DOHH2 (cell line): ENCODE data around the gene GPSM1.

Source experiments
- H3F3A ChIP-seq: fragments of 200-600 bp; sonication (generic), shearing (Covaris generic); 2 replicates; pipeline ENCODE4 v1.6.0; 2016; ENCODE audit warnings: antibody characterized with exemption, mild to moderate bottlenecking; ENCODE audit not compliant: control insufficient read depth, insufficient read depth
- H3K27ac ChIP-seq: fragments of 200-600 bp; sonication (generic); 2 replicates; pipeline ENCODE4 v1.5.1; 2014; ENCODE audit warnings: low read depth, mild to moderate bottlenecking, low read length, moderate library complexity
- H3K27me3 ChIP-seq: fragments of 200-600 bp; sonication (generic); 2 replicates; pipeline ENCODE4 v1.6.1; 2014; ENCODE audit warnings: mild to moderate bottlenecking, low read length, mixed read lengths; ENCODE audit not compliant: control insufficient read depth
- H3K36me3 ChIP-seq: fragments of 200-600 bp; sonication (generic); 2 replicates; pipeline ENCODE4 v1.6.1; 2014; ENCODE audit warnings: mild to moderate bottlenecking, low read length, moderate library complexity, mixed read lengths; ENCODE audit not compliant: control insufficient read depth
- H3K4me1 ChIP-seq: fragments of 200-600 bp; sonication (generic); 2 replicates; pipeline ENCODE4 v1.6.1; 2014; ENCODE audit warnings: mild to moderate bottlenecking, low read length, mixed read lengths; ENCODE audit not compliant: control insufficient read depth
- H3K4me2 ChIP-seq: fragments of 200-600 bp; sonication (generic); 2 replicates; pipeline ENCODE4 v1.6.0; 2014; ENCODE audit warnings: mild to moderate bottlenecking, low read length, moderate library complexity
- H3K4me3 ChIP-seq: fragments of 200-600 bp; sonication (generic); 2 replicates; pipeline ENCODE4 v1.5.1; 2014; ENCODE audit warnings: mild to moderate bottlenecking, low read length, mixed read lengths
- H3K79me2 ChIP-seq: fragments of 200-600 bp; sonication (generic); 2 replicates; pipeline ENCODE4 v1.6.1; 2014; ENCODE audit warnings: mild to moderate bottlenecking, low read length, mixed read lengths; ENCODE audit not compliant: control insufficient read depth
- H3K9me2 ChIP-seq: fragments of 200-600 bp; sonication (generic); replicated peaks from 2 replicates; pipeline ENCODE4 v1.6.1; 2014; ENCODE audit warnings: mild to moderate bottlenecking, low read length, mixed read lengths; ENCODE audit not compliant: control insufficient read depth
- H3K9me3 ChIP-seq: fragments of 200-600 bp; sonication (generic); 2 replicates; pipeline ENCODE4 v1.6.1; 2014; ENCODE audit warnings: antibody characterized with exemption, low read length, mixed read lengths; ENCODE audit not compliant: control insufficient read depth, insufficient read depth
- H4K20me1 ChIP-seq: fragments of 200-600 bp; sonication (generic); 2 replicates; pipeline ENCODE4 v1.6.0; 2014; ENCODE audit warnings: low read depth, mild to moderate bottlenecking, antibody characterized with exemption, low read length, moderate library complexity; ENCODE audit not compliant: control insufficient read depth, insufficient read depth
- CTCF ChIP-seq: fragments of 200-600 bp; sonication (generic); IDR thresholded peaks from one replicate; pipeline ENCODE4 v1.5.1; 2014; ENCODE audit warnings: antibody characterized with exemption, mild to moderate bottlenecking, low read depth, low read length; ENCODE audit not compliant: poor library complexity, severe bottlenecking
- EZH2phosphoT487 ChIP-seq: fragments of 200-600 bp; sonication (generic); IDR thresholded peaks from 2 replicates; pipeline ENCODE4 v1.6.1; 2017; ENCODE audit warnings: borderline replicate concordance, mild to moderate bottlenecking, antibody characterized with exemption, low read length, moderate library complexity, mixed read lengths

Gene GPSM1

GRCh38 chr9:136353088-136353487 lies 25.7 kb downstream of the GPSM1 start:
- TF ChIP-seq EZH2phosphoT487 (no peak), CTCF (no peak)
- Histone ChIP-seq H3F3A (no peaks in the 10 kb centered on the region), H3K9me2 (no peaks in the 10 kb centered on the region), H3K9me3 (no peaks in the 10 kb centered on the region), H3K4me1 (no peaks in the 10 kb centered on the region), H3K27ac (no peak overlapping the region), H3K79me2 (no peaks in the 10 kb centered on the region), H3K36me3 (no peaks in the 10 kb centered on the region), H4K20me1 (no peaks in the 10 kb centered on the region), H3K4me3 (no peak overlapping the region), H3K4me2 (no peak overlapping the region), H3K27me3 (peaks cover 23% of the 10 kb centered on the region)

DNA sequence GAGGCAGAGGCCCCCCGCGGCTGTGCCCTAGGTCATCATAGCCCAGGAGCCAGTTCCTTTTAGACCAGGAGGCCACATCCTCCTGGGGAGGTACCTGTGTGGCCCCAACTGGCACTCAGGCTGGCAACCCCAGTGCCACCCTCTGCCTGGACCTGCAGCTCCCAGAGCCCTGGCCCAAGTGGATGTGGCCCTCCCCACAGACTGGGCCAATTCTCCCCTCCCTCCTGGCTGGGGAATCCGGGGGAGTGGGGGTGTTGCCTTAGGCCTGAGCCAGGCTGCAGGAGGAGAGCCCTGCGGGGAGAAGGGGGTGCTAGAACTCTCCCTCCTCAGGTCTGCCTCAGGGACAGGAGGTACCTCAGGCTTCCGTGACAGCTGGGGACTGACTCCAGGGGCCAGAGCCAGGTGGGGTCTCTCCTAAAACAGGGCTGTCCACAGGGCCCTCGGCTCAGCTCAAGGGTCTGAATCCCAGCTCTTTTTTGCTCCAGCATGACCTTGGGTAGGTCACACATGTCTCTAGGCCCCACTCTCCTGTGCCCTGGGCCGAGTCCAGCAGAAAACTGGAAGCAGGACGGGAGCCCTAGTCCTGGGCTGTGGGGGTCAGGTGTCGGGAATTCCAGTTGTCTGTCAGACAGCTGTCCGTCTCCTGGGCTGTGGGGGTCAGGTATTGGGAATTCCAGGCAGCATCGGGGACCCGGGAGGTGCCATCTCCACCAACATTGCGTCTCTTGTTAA lies 26.6 kb downstream of the GPSM1 start:
- Histone ChIP-seq H3K4me2 (no peak overlapping the region), H3K4me3 (no peak overlapping the region), H4K20me1 (no peaks in the 10 kb centered on the region), H3F3A (no peaks in the 10 kb centered on the region), H3K4me1 (no peaks in the 10 kb centered on the region), H3K27ac (no peak overlapping the region), H3K27me3 (peaks cover 23% of the 10 kb centered on the region), H3K79me2 (no peaks in the 10 kb centered on the region), H3K9me2 (no peaks in the 10 kb centered on the region), H3K9me3 (no peaks in the 10 kb centered on the region), H3K36me3 (no peaks in the 10 kb centered on the region)
- TF ChIP-seq CTCF (no peak), EZH2phosphoT487 (no peak)

DNA sequence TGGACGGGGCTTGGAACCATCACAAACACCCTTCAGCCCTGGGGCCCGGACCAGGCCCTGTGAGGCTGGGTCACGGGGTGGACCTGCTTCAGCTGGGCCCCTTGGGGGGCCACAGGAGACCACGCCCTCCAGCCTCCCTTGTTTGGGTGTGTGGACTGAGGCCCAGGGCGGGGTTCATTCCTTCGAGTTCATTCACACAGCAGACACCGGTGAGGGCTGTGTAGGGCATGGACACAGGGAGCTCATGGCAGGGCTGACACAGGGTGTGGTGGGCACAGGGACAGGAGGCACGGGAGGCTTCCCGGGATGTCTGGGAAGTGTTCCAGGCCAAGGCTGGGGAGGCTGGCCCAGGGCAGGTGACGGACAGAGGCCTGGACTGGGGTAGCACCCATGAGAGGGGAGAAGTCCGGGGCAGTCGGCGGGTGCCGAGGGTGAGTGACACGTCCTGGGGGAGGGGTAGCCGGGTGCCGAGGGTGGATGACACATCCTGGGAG lies 27.3 kb downstream of the GPSM1 start:
- Histone ChIP-seq H3K9me2 (no peaks in the 10 kb centered on the region), H3K4me3 (no peak overlapping the region), H3K9me3 (no peaks in the 10 kb centered on the region), H3K36me3 (no peaks in the 10 kb centered on the region), H3K79me2 (no peaks in the 10 kb centered on the region), H3K27me3 (peaks cover 23% of the 10 kb centered on the region), H3K4me2 (no peak overlapping the region), H3F3A (no peaks in the 10 kb centered on the region), H3K27ac (no peak overlapping the region), H4K20me1 (no peaks in the 10 kb centered on the region), H3K4me1 (no peaks in the 10 kb centered on the region)
- TF ChIP-seq EZH2phosphoT487 (no peak), CTCF (no peak)
